ENCODE results near the gene MMRN2.

DNA sequence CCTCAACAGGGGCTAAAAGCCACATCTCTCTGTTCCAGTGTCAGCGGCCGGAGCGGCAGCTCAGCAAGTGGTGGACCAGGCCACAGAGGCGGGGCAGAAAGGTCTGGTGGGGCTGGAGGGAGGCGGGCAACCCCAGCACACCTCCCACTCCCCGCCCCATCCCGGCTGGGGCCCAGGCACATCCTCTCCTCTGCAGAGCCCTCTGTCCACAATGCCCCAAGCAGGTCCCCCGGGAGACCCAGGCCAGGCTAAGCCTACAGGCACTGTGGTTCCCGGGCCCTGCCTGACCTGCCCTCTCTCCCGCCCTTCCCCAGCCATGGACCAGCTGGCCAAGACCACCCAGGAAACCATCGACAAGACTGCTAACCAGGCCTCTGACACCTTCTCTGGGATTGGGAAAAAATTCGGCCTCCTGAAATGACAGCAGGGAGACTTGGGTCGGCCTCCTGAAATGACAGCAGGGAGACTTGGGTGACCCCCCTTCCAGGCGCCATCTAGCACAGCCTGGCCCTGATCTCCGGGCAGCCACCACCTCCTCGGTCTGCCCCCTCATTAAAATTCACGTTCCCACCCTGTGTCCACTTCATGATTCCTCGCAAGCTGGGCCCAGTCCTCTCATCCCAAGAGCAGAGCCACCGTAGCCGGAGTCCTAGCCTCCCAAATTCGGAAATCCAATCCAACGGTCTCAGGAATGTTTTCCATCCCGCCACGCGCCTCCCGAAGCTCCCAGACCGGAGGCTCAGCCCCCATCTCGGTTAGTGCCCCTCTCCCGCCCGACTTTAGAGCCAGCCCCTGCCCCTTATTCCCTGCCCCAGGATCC, 13.0 kb upstream of the MMRN2 start:
- TF ChIP-seq, protein P1, sequence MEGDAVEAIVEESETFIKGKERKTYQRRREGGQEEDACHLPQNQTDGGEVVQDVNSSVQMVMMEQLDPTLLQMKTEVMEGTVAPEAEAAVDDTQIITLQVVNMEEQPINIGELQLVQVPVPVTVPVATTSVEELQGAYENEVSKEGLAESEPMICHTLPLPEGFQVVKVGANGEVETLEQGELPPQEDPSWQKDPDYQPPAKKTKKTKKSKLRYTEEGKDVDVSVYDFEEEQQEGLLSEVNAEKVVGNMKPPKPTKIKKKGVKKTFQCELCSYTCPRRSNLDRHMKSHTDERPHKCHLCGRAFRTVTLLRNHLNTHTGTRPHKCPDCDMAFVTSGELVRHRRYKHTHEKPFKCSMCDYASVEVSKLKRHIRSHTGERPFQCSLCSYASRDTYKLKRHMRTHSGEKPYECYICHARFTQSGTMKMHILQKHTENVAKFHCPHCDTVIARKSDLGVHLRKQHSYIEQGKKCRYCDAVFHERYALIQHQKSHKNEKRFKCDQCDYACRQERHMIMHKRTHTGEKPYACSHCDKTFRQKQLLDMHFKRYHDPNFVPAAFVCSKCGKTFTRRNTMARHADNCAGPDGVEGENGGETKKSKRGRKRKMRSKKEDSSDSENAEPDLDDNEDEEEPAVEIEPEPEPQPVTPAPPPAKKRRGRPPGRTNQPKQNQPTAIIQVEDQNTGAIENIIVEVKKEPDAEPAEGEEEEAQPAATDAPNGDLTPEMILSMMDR (conservative IDR thresholded peaks at IDR 0.05), result no peak
- TF ChIP-seq EZH2 (IDR thresholded peaks at IDR 0.05; ENCODE audit: low read depth), result no peak

Data from PC-9 (cell line).